GM12878 (cell line): Measurements from ENCODE around the gene TRAF7. TPM values are rescaled to one million over a fixed set of nuclear protein-coding genes. Genes with fewer than 3 reads are reported as not detected.
"Not testable (repeated sequence)": the region's sequence is repeated elsewhere in the genome, so short reads cannot be mapped to it uniquely, and the experiment has no call there.

Experiments used
- ATAC-seq: fragments of 200-7000 bp; cut with Tn5 transposase; 3 replicates; pipeline ENCODE4 v1.9.1; 2020; ENCODE audit warnings: mild to moderate bottlenecking, moderate library complexity
- BruUV-seq: library from RNA; stranded (reverse); fragments of 400-500 nt; replicated peaks from 2 replicates; lab custom pipeline; 2021; lab: Mats Ljungman, UMichigan
- CTCF ChIA-PET: fragments of 300-600 bp; sonication (Branson Sonifier 250); formaldehyde crosslinking; extraction: SDS; loops from one replicate; lab custom pipeline; 2021; ENCODE audit warnings: inconsistent platforms; lab: Yijun Ruan, JAX
- POLR2A ChIA-PET: fragments of 350-600 bp; formaldehyde crosslinking; extraction: SDS; loops from one replicate; lab custom pipeline; 2021; ENCODE audit warnings: inconsistent platforms; lab: Charles Lee
- RAD21 ChIA-PET: fragments of 300-600 bp; sonication (Branson Sonifier 250); formaldehyde crosslinking; loops from one replicate; lab custom pipeline; 2023; ENCODE audit warnings: antibody characterized with exemption; ENCODE audit not compliant: unreplicated experiment; lab: Charles Lee
- SMC1A ChIA-PET: fragments of 300-600 bp; sonication (Branson Sonifier 250); formaldehyde crosslinking; loops from one replicate; lab custom pipeline; 2023; ENCODE audit not compliant: unreplicated experiment, uncharacterized antibody; lab: Charles Lee
- DNase-seq: peaks from one replicate; pipeline ENCODE4 v3.0.0-alpha.2; 2011; ENCODE audit warnings: low read depth, low spot score
- FAIRE-seq: peaks from 3 replicates; lab custom pipeline; 2011; peaks lifted over from hg19 to GRCh38; lab: Jason Lieb, UNC
- H2AFZ ChIP-seq: 2 replicates; pipeline ENCODE4 v1.6.0; 2011; ENCODE audit warnings: low read depth, low read length, control low read depth; ENCODE audit not compliant: control insufficient read depth
- H3K27ac ChIP-seq: 2 replicates; pipeline ENCODE4 v1.5.1; 2011; ENCODE audit warnings: control low read depth; ENCODE audit not compliant: control insufficient read depth, insufficient read depth
- H3K27me3 ChIP-seq, 2 experiments: replicated peaks in 1 of 2; 2 replicates each; pipeline versions ENCODE4 v1.6.0 to v1.6.1; 2011; ENCODE audit warnings: low read length in 1 of 2; ENCODE audit not compliant: control insufficient read depth in 2 of 2, insufficient read depth in 2 of 2
- H3K36me3 ChIP-seq, 2 experiments: 2 replicates each; pipeline ENCODE4 v1.5.1; 2011; ENCODE audit warnings: low read length in 1 of 2; ENCODE audit not compliant: control insufficient read depth in 2 of 2, insufficient read depth in 2 of 2
- H3K4me1 ChIP-seq: 2 replicates; pipeline ENCODE4 v1.6.1; 2011; ENCODE audit warnings: mild to moderate bottlenecking, low read length, moderate library complexity, mixed read lengths; ENCODE audit not compliant: control insufficient read depth, insufficient read depth
- H3K4me2 ChIP-seq: 2 replicates; pipeline ENCODE4 v1.6.0; 2011; ENCODE audit warnings: control low read depth; ENCODE audit not compliant: control insufficient read depth, insufficient read depth
- H3K4me3 ChIP-seq: fragments of 200-600 bp; sonication (generic); 2 replicates; pipeline ENCODE4 v1.5.1; 2016
- H3K79me2 ChIP-seq: 2 replicates; pipeline ENCODE4 v1.6.0; 2011; ENCODE audit warnings: low read length; ENCODE audit not compliant: control insufficient read depth, insufficient read depth
- H3K9ac ChIP-seq: 2 replicates; pipeline ENCODE4 v1.8.0; 2011; ENCODE audit warnings: low read length, control low read depth, mixed read lengths; ENCODE audit not compliant: control insufficient read depth, insufficient read depth
- H3K9me3 ChIP-seq: replicated peaks from 3 replicates; pipeline ENCODE4 v1.5.1; 2011; ENCODE audit warnings: mild to moderate bottlenecking, low read length; ENCODE audit not compliant: control insufficient read depth, insufficient read depth
- H4K20me1 ChIP-seq: 2 replicates; pipeline ENCODE4 v1.6.0; 2011; ENCODE audit not compliant: control insufficient read depth, insufficient read depth
- WGBS: methylation state at CpG from one replicate; pipeline ENCODE4 v1.1.6; 2016; ENCODE audit warnings: low lambda C conversion rate; ENCODE audit not compliant: insufficient replicate concordance, insufficient coverage; ENCODE audit errors: missing lambda C conversion rate; 5-methylcytosine and 5-hydroxymethylcytosine counted together
- in situ Hi-C: fragments of 300-500 bp; cut with MboI; formaldehyde crosslinking; loops from 9 replicates; pipeline ENCODE4 v1.14.3; 2018; ENCODE audit warnings: mixed read lengths
- intact Hi-C: fragments of 100-400 bp; cut with micrococcal nuclease; formaldehyde crosslinking; loops from one replicate; pipeline ENCODE4 v1.14.2; 2022; ENCODE audit not compliant: unreplicated experiment
- polyA plus RNA-seq, 11 experiments: library from polyadenylated mRNA; depleted of rRNA in 4 of 11; unstranded in 6 of 11; stranded (reverse) in 5 of 11; fragments of >200 nt; fragmentation: Nextera tagmentation in 4 of 11; fragmentation: Illumina TruSeq in 1 of 11; extraction: Ambion mirVana in 4 of 11; extraction: Trizol in 1 of 11; gene quantifications; 1 replicate in 1 of 11; 2 replicates in 10 of 11; pipeline versions ENCODE4 v1.2.1 to v1.2.3, GENCODE V29; 2011 to 2016; ENCODE audit warnings: inconsistent platforms in 2 of 11, missing spikeins in 2 of 11, low read depth in 1 of 11
- total RNA-seq, 4 experiments: library from RNA; depleted of rRNA in 3 of 4; stranded (reverse); fragments of >200 nt in 3 of 4; fragmentation: Illumina TruSeq in 1 of 4; extraction: Trizol in 1 of 4; gene quantifications; 2 replicates each; pipeline versions ENCODE4 v1.2.1 to v1.2.3, GENCODE V29; 2013 to 2021

The TRAF7 gene
- total and polyA plus RNA-seq, 10 of the 15 experiments (the other 5 are each of a cell fraction or from before 2014, with no cell fraction given) = 0.61 to 87.0 (median 30.0) TPM

DNA sequence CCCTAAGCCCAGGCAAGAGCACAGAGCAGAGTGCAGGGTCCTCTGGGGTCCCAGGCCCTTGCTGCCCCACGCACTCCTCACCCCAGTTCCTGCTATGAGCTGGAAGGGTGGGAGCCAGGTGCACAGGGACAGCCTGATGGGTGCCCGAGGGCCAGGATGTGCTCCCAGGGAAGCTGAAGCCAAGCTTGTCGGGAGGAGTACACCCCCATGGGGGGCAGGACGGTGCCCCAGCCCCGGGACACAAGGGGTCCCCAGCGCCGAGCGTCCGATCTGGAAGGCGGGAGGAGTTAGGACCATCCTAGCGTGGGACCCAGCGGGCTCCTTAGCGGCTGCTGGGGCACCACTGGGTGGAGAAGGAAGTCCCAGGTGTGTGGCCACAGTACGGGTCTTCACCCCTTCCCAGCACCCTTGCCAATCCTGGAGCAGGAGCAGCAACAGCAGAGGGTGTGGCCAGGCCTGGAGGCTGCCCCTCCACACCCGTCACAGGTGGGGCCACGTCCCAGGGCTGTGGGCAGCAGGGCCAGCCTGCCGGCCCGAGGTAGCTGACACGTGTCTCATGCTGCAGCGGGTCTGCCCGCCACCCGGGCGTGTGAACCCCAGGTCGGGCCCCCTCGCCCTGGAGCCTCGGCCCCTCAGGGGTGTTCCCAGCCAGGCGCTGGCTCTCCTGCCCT is 31.7 kb upstream of the TRAF7 start:
- H3K27ac ChIP-seq, H3K4me3 ChIP-seq, H3K4me2 ChIP-seq, FAIRE-seq, H3K36me3 ChIP-seq, H3K79me2 ChIP-seq, POLR2A ChIA-PET, DNase-seq, intact Hi-C loops, H3K27me3 ChIP-seq, SMC1A ChIA-PET, H2AFZ ChIP-seq, CTCF ChIA-PET, ATAC-seq, H3K4me1 ChIP-seq, H3K9me3 ChIP-seq, H3K9ac ChIP-seq, BruUV-seq, in situ Hi-C loops, H4K20me1 ChIP-seq, RAD21 ChIA-PET: not testable (repeated sequence)
- WGBS = 83% methylated on average over 17 of the region's 27 CpGs

DNA sequence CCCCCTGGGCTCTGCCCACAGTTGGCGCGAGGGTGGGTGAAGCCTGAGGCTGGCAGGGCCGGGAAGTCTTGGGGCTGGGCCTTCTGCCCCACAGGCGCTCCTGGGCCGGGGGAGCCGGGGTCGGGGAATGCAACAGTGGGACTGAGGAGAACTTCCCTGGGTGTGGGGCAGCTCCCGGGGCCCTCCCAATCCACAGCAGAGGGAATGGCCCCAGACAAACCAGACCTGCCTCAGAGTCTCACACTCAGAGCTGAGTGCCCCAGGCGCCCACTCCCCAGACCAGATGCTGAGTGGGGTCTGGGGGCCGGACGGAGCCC is 31.2 kb upstream of the TRAF7 start:
- in situ Hi-C loops, RAD21 ChIA-PET, H3K4me3 ChIP-seq, intact Hi-C loops, H3K27me3 ChIP-seq, BruUV-seq, H3K4me2 ChIP-seq, SMC1A ChIA-PET, H3K4me1 ChIP-seq, H3K9ac ChIP-seq, H3K27ac ChIP-seq, H3K36me3 ChIP-seq, ATAC-seq, CTCF ChIA-PET, H2AFZ ChIP-seq, H3K9me3 ChIP-seq, FAIRE-seq, DNase-seq, H4K20me1 ChIP-seq, H3K79me2 ChIP-seq, POLR2A ChIA-PET: not testable (repeated sequence)
- WGBS = 87% methylated on average over 11 of the region's 11 CpGs

DNA sequence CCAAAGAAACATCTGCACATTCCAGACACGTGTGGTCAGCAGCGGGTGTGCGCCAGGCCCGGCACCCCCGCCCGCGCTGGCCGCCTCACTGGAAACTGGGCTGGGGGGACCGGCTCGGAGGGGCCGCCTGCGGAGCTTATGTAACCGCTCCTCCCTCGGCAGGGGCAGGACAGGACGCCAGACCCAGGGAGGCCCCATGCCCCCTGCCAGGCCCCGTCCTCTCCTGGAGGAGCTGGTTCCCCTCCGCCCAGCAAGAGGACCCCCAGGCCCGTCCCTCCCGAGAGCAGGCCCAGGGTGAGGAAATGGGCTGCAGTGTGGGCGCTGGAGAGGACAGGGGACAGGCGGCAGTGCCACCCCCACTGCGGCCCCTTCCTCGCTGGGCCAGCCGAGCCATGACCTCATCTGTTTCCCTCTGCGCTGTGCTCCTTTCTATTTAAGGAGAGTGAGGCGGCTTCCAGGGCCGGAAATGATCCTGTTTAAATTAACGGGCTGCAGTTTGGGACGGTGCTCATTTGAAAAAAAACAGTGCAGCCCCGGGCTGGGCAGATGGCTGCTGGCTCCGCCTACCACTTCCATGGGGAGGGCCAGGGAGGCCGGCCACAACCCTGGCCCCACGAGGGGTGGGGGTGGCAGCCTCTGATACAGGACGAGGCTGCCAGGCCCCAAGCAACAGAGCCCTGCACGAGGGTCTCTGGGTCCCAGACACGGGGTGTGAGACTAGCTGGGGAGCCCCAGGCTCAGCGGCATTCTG is 30.7 kb upstream of the TRAF7 start:
- H3K4me2 ChIP-seq, intact Hi-C loops, H2AFZ ChIP-seq, BruUV-seq, H3K36me3 ChIP-seq, H3K79me2 ChIP-seq, ATAC-seq, RAD21 ChIA-PET, H4K20me1 ChIP-seq, CTCF ChIA-PET, H3K9me3 ChIP-seq, H3K4me1 ChIP-seq, H3K4me3 ChIP-seq, H3K9ac ChIP-seq, FAIRE-seq, H3K27me3 ChIP-seq, H3K27ac ChIP-seq, in situ Hi-C loops, DNase-seq, POLR2A ChIA-PET, SMC1A ChIA-PET: not testable (repeated sequence)
- WGBS = 61% methylated on average over 28 of the region's 37 CpGs

GRCh38 chr16:2125609-2126008 is 30.0 kb upstream of the TRAF7 start:
- ATAC-seq, H3K4me1 ChIP-seq, in situ Hi-C loops, H4K20me1 ChIP-seq, H3K9me3 ChIP-seq, H3K4me2 ChIP-seq, H3K36me3 ChIP-seq, intact Hi-C loops, POLR2A ChIA-PET, SMC1A ChIA-PET, FAIRE-seq, H3K79me2 ChIP-seq, BruUV-seq, H2AFZ ChIP-seq, RAD21 ChIA-PET, H3K4me3 ChIP-seq, H3K9ac ChIP-seq, H3K27me3 ChIP-seq, CTCF ChIA-PET, H3K27ac ChIP-seq, DNase-seq: not testable (repeated sequence)
- WGBS = 90% methylated on average over 10 of the region's 11 CpGs
